OCI-LY3 (cell line): Measurements from ENCODE around the gene PTPRT.

ENCODE experiments used
- H2AFZ ChIP-seq: fragments of 200-600, 300-600 bp; shearing (Covaris generic); 2 replicates; pipeline ENCODE4 v1.6.0; 2014; ENCODE audit warnings: antibody characterized with exemption, low read depth, low read length
- H3K27ac ChIP-seq: fragments of 200-600, 300-600 bp; sonication (generic); 2 replicates; pipeline ENCODE4 v1.5.1; 2014; ENCODE audit warnings: mild to moderate bottlenecking, low read length, moderate library complexity, mixed read lengths
- H3K27me3 ChIP-seq: fragments of 200-600, 300-600 bp; sonication (generic); 2 replicates; pipeline ENCODE4 v1.6.1; 2014; ENCODE audit warnings: low read depth, low read length, mixed read lengths
- H3K36me3 ChIP-seq: fragments of 200-600, 300-600 bp; sonication (generic); replicated peaks from 2 replicates; pipeline ENCODE3; 2014; ENCODE audit warnings: low read depth, low read length, mixed read lengths
- H3K4me1 ChIP-seq: fragments of 300-600, 200-600 bp; sonication (generic); 2 replicates; pipeline ENCODE4 v1.6.1; 2014; ENCODE audit warnings: low read length, mixed read lengths
- H3K4me2 ChIP-seq: fragments of 200-600, 300-600 bp; sonication (generic); 2 replicates; pipeline ENCODE4 v1.6.1; 2014; ENCODE audit warnings: low read length, mixed read lengths
- H3K4me3 ChIP-seq: fragments of 300-600, 200-600 bp; sonication (generic); 2 replicates; pipeline ENCODE4 v1.5.1; 2014; ENCODE audit warnings: antibody characterized with exemption, mild to moderate bottlenecking, low read length, moderate library complexity
- H3K79me2 ChIP-seq: fragments of 300-600, 200-600 bp; shearing (Covaris generic); 2 replicates; pipeline ENCODE4 v1.6.1; 2014; ENCODE audit warnings: mild to moderate bottlenecking, low read length, mixed read lengths
- H3K9ac ChIP-seq: fragments of 300-600, 200-600 bp; shearing (Covaris generic); 2 replicates; pipeline ENCODE4 v1.6.0; 2014; ENCODE audit warnings: mild to moderate bottlenecking, low read length, moderate library complexity
- H3K9me3 ChIP-seq: fragments of 200-600, 300-600 bp; shearing (Covaris generic); 2 replicates; pipeline ENCODE4 v1.6.1; 2014; ENCODE audit warnings: low read length, mixed read lengths; ENCODE audit not compliant: insufficient read depth
- H4K20me1 ChIP-seq: fragments of 200-600, 300-600 bp; sonication (generic); 2 replicates; pipeline ENCODE4 v1.6.1; 2016; ENCODE audit warnings: low read length, mixed read lengths; ENCODE audit not compliant: insufficient read depth
- CTCF ChIP-seq: fragments of 200-600, 300-600 bp; sonication (generic); IDR thresholded peaks from 2 replicates; pipeline ENCODE4 v1.5.1; 2014; ENCODE audit warnings: antibody characterized with exemption, low read length, low read depth
- EZH2phosphoT487 ChIP-seq: fragments of 200-600 bp; shearing (Covaris generic); IDR thresholded peaks from 2 replicates; pipeline ENCODE4 v1.6.1; 2018; ENCODE audit warnings: antibody characterized with exemption, mixed run types, low read depth

Gene PTPRT

GRCh38 chr20:43003318-43003944, 186.3 kb downstream of the PTPRT start:
- no peaks in the 10 kb centered on the region for H3K9me3 ChIP-seq
- H3K27me3 ChIP-seq = peaks cover 19% of the 10 kb centered on the region
- TF ChIP-seq EZH2phosphoT487 (no peak), CTCF (no peak)
- H3K27ac ChIP-seq = no peak overlapping the region
- H4K20me1 ChIP-seq = no peaks in the 10 kb centered on the region
- H3K79me2 ChIP-seq = no peaks in the 10 kb centered on the region
- no peak overlapping the region for H3K4me3 ChIP-seq
- no peak overlapping the region for H3K4me2 ChIP-seq
- no peaks in the 10 kb centered on the region for H3K36me3 ChIP-seq
- H3K4me1 ChIP-seq = no peaks in the 10 kb centered on the region
- no peak overlapping the region for H2AFZ ChIP-seq
- H3K9ac ChIP-seq = no peak overlapping the region

DNA sequence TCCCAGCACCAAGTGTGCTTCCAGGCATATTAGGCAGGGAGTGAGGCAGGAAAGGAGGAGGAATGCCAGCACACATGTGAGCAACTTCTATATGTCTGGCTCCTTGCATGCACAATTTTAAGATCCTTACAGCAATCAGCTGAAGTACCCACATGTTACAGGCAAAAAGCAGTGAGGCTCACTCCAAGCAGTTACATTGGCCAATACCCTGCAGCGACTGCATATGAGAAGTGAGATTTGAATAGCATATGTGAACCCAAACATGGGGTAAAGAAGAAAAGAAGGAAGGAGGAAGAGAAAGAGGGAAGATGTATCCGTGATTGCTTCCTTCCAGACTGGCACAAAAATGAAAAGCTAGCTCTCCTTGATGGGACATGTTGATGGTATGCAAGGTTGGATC, 193.6 kb downstream of the PTPRT start:
- Histone ChIP-seq H3K27ac (no peak overlapping the region), H4K20me1 (no peaks in the 10 kb centered on the region), H3K4me2 (no peak overlapping the region), H3K9ac (no peak overlapping the region), H3K9me3 (no peaks in the 10 kb centered on the region), H3K36me3 (no peaks in the 10 kb centered on the region), H3K27me3 (no peaks in the 10 kb centered on the region), H3K4me3 (no peak overlapping the region), H2AFZ (no peak overlapping the region), H3K79me2 (no peaks in the 10 kb centered on the region), H3K4me1 (no peaks in the 10 kb centered on the region)
- TF ChIP-seq EZH2phosphoT487 (no peak), CTCF (no peak)

DNA sequence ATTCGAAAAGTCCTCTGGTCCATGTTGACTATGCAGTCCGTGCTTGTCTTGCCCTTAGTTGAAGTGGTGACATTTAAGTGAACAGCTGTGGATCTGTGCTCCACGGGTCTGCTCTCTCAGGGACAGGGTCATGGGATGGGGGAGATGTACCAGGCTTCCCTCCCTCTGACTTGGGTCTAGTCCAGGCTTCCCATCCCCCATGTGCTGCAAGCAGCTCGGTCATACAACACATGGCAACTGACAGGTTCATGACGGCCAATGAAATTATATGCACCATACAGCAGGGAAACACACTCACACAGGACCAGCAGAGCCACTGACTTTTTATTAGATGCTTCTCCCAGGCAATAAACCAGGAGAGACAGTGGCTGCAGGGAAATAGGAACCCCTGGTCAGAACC, 201.4 kb downstream of the PTPRT start:
- Histone ChIP-seq H3K27me3 (no peaks in the 10 kb centered on the region), H4K20me1 (no peaks in the 10 kb centered on the region), H3K4me1 (no peaks in the 10 kb centered on the region), H3K4me2 (no peak overlapping the region), H3K36me3 (no peaks in the 10 kb centered on the region), H3K9ac (no peak overlapping the region), H3K4me3 (no peak overlapping the region), H3K79me2 (no peaks in the 10 kb centered on the region), H2AFZ (no peak overlapping the region), H3K27ac (no peak overlapping the region), H3K9me3 (no peaks in the 10 kb centered on the region)
- TF ChIP-seq EZH2phosphoT487 (no peak), CTCF (no peak)

- no peak overlapping the region for H3K4me3 ChIP-seq
- H3K27ac ChIP-seq = no peak overlapping the region
- no peaks in the 10 kb centered on the region for H3K4me1 ChIP-seq
- H3K27me3 ChIP-seq = no peaks in the 10 kb centered on the region
- no peak overlapping the region for H2AFZ ChIP-seq
- TF ChIP-seq EZH2phosphoT487 = no peak
- no peak for TF ChIP-seq CTCF
- no peak overlapping the region for H3K4me2 ChIP-seq
- H3K9me3 ChIP-seq = no peaks in the 10 kb centered on the region
- H3K79me2 ChIP-seq = no peaks in the 10 kb centered on the region
- no peaks in the 10 kb centered on the region for H3K36me3 ChIP-seq
- H4K20me1 ChIP-seq = no peaks in the 10 kb centered on the region
- H3K9ac ChIP-seq = no peak overlapping the region
Observed at GRCh38 chr20:42987376-42988114, 202.2 kb downstream of the PTPRT start.
